Astrocyte (in vitro differentiated cells and primary cell): ENCODE measurements around the gene DEPDC1B.

Experiments
- CTCF ChIP-seq: IDR thresholded peaks from 2 replicates; pipeline ENCODE4 v1.5.1; 2011; ENCODE audit warnings: low read depth, mild to moderate bottlenecking, inconsistent platforms, low read length, moderate library complexity; ENCODE audit not compliant: insufficient read depth
- EZH2 ChIP-seq: IDR thresholded peaks from 2 replicates; pipeline ENCODE4 v1.6.1; 2012; ENCODE audit warnings: mild to moderate bottlenecking, low read length, inconsistent platforms; ENCODE audit not compliant: insufficient read depth

GRCh38 chr5:60649288-60649917 is 50.6 kb downstream of the DEPDC1B start:
- no peak for TF ChIP-seq EZH2
- TF ChIP-seq CTCF = peak; percentile 78
